ENCODE measurements around the gene XXYLT1.

GRCh38 chr3:195151866-195152541 is 119.0 kb downstream of the XXYLT1 start:
- TF ChIP-seq CTCF (optimal IDR thresholded peaks at IDR 0.05 in 1 of 3, IDR thresholded peaks at IDR 0.05 in 1 of 3, conservative IDR thresholded peaks at IDR 0.05 in 1 of 3; ENCODE audit: extremely low read depth in 1 of 3, insufficient read depth in 2 of 3, low read length in 3 of 3) (no peak), EZH2 (IDR thresholded peaks at IDR 0.05; ENCODE audit: low read length) (no peak)
